GM19240 (cell line): ENCODE measurements around the gene NCOA5.

Source experiments
- DNase-seq: peaks from one replicate; pipeline ENCODE4 v3.0.0; 2011; ENCODE audit warnings: low spot score; ENCODE audit not compliant: insufficient read length

NCOA5 gene

GRCh38 chr20:46044896-46045295, 44.9 kb downstream of the NCOA5 start:
- DNase-seq = no peak

DNA sequence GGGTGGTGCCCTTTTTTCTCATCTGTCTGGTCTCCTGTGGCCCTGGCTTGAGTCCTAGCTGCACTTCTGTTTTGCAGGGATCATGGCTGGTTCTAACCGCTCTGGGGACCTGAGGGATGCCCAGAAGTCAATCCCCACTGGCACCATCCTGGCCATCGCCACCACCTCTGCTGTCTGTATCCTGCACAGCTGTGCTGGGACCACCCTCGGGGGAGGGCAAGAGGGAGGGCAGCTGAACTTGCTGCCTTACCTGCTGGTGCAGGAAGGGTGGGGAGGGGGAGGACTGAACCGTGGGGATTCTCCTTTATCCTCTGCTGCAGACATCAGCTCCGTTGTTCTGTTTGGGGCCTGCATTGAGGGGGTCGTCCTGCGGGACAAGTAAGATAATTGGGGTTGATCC, 46.2 kb downstream of the NCOA5 start:
- DNase-seq = no peak

DNA sequence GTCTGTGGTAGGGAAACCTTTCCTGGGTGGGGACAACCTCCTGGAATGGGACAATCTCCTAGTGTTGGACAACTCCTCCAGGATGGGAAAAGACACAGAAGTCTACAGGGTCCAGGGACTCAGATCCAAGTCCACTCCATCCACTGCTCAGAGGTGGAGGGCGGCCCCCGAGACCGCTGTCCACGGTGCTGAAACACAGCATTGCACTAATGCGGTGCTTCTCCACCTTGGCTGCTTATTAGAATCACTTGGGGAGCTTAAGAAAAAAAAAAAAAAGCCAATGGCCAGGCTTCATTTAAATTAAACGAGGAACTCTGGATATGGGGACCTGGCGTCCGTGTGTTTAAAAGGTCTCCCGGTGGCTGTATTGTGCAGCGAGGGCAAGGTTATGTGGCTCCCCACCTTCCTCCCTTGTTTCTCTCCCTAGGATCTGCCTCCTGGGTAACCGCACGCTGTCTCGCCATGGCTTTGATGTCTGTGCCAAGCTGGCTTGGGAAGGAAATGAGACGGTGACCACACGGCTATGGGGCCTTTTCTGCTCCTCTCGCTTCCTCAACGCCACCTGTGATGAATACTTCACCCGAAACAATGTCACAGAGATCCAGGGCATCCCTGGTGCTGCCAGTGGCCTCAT, 48.7 kb downstream of the NCOA5 start:
- DNase-seq = peak; percentile 45

DNA sequence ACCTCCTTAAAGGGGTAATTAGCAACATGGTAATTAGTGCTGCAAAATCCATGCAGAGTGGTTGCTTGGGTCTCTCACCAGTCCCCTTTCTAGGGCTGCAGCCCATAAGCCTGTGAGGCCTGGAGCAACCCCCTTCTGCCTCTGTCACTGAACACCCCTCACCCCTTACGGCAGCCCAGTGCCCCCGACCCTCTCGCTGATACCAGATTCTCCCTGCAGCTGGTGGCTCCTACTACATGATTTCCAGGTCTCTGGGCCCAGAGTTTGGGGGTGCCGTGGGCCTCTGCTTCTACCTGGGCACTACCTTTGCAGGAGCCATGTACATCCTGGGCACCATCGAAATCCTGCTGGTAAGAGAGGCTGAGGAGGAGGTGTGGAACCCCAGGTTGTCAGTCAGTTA, 52.7 kb downstream of the NCOA5 start:
- DNase-seq = no peak

- DNase-seq = no peak
Observed at GRCh38 chr20:46036370-46036769, 53.4 kb downstream of the NCOA5 start.

- DNase-seq = no peak
Observed at GRCh38 chr20:46035713-46036112, 54.0 kb downstream of the NCOA5 start.

DNA sequence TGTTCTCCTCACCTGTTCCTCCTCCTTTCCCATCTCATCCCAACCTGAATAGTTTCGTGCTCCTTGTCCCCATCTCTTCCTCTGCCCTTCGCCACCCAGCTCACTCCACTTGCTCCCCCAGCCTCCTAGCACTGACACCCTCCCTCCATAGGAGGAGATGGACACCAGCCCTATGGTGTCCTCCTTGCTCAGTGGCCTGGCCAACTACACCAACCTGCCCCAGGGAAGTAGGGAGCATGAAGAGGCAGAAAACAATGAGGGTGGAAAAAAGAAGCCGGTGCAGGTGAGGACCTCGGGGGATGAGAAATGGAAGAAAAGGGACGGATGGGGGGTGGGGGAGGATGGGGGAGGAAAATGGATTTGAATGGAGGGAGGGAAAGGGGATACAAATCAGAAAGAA, 54.5 kb downstream of the NCOA5 start:
- DNase-seq = no peak

- no peak for DNase-seq
Observed at GRCh38 chr20:46034039-46034438, 55.7 kb downstream of the NCOA5 start.

- no peak for DNase-seq
Observed at GRCh38 chr20:46031701-46032254, 58.0 kb downstream of the NCOA5 start.

DNA sequence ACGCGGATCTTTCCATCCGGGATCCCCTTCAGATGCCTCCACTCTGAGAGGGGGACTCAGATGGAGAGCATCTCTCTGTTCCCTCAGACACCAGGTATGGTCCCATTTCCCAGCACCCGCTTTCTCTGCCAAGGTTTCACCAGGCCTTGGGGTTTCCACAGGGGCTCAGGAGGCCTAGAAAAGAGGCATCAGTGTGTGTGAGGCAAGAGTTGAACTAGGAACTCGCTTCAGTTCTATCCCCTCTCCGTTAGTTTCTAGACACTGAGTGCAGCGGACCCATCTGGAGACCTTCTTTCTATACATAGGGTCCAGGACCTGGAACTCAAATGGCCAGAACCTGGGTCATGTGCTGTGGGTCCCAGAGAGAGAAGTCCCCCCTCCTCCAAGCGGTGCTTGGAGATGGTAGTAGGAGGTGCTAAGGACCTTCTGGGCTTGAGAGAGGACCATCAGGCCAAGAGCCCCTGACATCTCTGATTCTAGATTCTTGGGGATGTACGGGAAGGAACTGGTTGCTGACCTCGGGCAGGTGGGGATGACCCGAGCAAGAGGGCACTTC, 58.7 kb downstream of the NCOA5 start:
- no peak for DNase-seq

DNA sequence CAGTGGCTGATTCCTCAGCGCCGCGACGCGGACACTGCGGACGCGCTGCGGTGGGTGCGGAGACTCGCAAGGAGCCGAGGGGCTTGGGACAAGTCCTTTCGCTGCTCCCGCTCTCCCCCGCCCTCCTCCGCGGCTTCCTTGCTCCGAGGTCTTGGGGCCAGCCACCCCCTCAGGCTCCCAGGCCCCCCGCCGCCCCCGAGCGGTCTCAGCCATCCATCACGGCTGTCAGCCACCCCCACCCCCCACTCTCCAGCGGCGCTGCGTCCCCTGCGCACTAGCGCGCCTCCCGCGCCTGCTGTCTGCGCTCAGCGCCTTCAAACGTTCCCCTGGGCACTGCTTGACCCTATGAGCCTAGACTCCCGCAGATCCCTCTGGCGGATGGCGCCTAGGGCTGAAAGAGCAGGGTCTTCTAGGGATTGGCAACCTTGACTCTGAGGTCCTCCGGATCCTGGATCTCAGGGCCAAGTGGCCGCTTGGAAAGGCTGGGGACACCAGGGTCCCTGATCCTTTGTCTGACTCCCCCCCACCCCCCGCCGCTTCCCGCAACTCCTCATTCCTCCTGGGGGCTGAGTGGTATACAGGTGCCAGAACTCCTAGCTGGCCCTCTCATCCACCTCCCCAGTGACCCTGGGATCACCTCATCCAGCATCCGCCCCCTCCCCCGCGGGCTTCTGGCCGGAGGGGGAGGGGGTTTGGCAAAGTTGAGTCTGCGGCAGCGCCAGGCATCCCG, 59.3 kb downstream of the NCOA5 start:
- DNase-seq = no peak

GRCh38 chr20:46028772-46029371, 60.9 kb downstream of the NCOA5 start, which contains the start of gene SLC12A5:
Gene SLC12A5 (plus strand): TSS chr20:46029215. CDS start chr20:46029345, 130 bp downstream.
- no peak for DNase-seq

DNA sequence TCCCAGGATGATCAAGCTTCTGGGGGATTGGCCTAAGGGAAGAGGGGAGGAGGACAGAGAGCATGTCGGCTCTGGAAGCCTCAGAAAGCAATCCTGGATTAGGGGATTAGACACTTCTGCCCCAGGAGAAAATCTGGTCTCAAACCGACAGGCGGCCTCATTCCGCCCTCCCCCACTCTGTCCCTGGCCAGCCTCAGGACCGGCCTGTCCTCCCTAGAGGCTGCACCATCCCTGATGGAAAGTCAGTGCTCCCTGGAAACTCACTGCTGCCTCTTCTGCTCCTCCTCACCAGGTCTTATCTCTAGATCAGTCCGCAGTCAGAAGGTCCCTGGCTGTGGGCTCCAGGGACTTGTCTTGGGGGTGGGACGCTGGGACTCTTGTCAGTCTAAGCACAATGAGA, 61.7 kb downstream of the NCOA5 start:
- no peak for DNase-seq

- DNase-seq = no peak
Observed at GRCh38 chr20:46027245-46027853, 62.4 kb downstream of the NCOA5 start.

DNA sequence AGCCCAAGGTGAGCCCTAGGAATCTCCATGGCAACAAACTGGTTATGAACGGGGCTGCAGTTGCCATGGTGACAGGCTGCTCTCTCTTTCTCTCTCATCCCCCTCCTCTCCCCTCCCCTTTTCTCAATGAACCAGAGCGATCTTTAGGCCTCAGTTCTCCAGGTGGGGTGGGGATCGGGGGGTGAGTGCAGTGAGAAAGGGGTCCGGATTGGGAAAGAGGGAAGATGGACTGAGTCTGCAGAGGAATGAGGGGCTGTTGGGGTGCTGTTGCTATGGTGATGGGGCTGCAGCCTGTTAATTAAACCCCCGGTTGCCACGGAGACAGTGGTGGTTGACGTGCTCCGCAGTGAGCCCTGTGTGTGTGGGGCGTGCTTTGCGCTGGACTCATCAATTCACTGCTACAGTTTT, 64.4 kb downstream of the NCOA5 start:
- DNase-seq = no peak

GRCh38 chr20:46023999-46024398, 65.8 kb downstream of the NCOA5 start:
- no peak for DNase-seq

DNA sequence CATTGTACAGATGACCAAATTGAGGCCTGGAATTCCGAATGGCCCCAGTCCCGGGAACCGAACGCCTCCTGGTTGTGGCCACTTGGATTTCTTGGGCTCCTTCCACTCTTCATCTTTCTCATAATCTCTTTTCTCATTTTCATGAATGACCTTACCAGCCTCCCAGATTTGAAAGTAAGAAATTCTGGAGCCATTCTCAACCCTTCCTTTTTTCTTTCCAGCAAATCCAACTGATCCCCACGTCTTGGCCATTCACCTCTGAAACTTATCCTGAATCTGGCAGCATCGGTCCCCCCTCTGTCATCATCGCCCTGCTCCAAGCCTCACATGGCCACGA, 66.6 kb downstream of the NCOA5 start:
- no peak for DNase-seq

DNA sequence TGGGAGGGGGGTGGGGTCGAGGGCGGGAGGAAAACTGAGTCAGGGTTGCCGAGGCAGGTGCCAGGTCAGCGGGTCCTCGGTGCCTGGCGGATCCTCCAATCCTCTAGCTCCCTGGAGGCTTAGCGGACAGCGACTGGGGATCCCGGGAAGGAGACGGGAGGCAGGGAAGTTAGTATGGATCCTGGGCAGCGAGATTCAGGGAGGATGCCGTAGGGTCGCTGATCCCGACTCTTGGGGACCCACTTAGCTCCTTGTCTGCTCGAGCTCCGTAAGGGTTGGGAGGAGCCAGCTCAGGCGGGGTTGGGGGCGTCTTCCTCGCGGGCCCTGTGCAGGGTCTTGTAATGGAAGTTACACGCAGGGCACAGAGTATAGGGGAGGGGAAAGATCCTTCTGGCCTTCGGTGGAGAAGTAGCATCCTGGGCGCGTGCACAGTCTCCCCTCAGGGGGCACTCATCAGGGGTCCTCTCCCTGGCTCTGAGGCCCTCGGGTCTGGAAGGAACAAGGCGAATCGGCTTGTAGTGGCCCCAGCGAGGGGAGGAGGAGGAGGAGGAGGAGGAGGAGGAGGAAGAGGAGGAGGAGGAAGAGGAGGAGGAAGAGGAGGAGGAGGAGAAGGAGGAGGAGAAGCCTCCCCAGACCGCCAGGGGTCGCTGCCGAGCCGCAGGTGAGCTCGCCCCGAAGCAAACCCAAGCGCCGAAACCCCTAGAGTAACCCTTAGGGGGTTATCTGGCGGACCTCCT, 67.2 kb downstream of the NCOA5 start:
- peak; percentile 60 for DNase-seq

DNA sequence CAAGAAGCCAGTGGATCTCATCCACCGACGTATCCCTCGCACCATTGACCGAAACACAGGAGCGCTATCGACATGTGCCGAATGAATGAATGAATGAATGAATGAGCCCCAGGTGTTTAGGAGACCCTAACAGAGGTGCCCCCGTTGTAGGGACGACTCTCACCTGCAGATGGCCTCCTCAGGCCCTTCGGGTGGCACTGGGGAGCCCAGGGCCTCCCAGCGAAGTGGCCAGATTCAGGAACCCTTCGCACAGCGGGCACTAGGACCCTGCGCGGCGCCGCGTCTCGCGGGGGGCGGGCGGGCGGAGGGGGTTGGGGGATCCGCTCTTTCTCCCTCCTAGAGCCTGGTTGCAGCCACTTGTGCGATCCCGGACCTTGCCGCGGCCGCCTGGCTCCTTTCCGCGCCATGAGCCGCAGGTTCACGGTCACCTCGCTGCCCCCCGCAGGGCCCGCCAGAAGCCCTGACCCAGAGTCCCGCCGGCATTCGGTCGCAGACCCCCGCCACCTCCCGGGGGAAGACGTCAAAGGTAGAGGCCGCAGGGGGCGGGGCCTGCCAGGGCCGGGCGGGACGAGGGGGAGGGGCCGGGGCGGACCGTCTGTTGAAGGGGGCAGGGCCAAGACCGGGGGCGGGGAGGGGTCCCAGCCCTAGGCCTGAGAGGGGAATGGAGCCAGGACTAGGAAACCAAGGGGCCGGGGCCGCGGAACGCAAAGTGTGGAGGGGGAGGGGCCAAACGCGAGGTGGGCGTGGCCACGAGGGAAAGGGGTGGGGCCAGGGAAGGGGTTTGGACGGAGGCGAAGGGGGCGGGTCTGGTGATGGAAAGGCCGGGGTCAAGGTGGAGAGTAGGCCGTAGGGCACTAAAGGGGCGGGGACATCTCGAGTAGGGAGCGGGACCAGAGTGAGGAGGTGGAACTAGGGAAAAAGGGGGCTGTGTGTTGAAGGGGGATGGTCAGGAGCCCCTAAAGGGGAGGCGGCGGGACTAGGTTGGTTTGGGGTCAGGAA, 68.1 kb downstream of the NCOA5 start:
- DNase-seq = no peak

DNA sequence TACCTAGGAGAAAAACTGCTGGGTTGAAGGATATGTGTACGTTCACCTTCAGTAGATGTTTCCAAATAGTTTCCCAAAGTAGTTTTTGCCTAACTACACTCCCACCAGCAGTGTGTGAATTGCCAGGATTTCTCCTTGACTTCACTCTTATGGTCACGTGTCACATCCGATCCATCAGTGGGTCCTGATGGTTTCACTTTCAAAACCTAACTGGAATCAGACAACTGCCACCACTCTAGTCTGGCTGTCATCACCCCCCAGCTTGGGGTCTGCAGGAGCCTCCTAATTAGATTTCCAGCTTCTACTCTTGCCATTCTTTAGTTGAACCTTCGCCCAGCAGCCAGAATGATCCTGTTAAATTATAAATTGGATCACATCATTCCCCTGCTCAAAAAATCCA, 69.2 kb downstream of the NCOA5 start:
- DNase-seq = no peak
